Measurements from ENCODE around the gene PIP4P1. TPM values are rescaled to one million over a fixed set of nuclear protein-coding genes. Genes with fewer than 3 reads are reported as not detected.

The PIP4P1 gene
- total and polyA plus RNA-seq, 2 of the 8 experiments (the other 6 are each of a cell fraction or from before 2014, with no cell fraction given): 29.5 to 60.0 TPM

- H4K20me1 ChIP-seq (replicated peaks in 1 of 2; ENCODE audit: control insufficient read depth in 1 of 2, insufficient read depth in 2 of 2, low read length in 2 of 2): no peaks in the 10 kb centered on the region
- H3K27ac ChIP-seq (ENCODE audit: low read depth, low read length): no peak overlapping the region
- H3K79me2 ChIP-seq (ENCODE audit: control insufficient read depth in 1 of 2, insufficient read depth in 2 of 2, low read length in 2 of 2): no peaks in the 10 kb centered on the region
- no peak overlapping the region for H2BK12ac ChIP-seq (ENCODE audit: low read depth, low read length)
- peaks cover 0 to 4% (median 3%) of the 10 kb centered on the region in 4 experiments; a peak in 3 of 7 replicates for H3K4me1 ChIP-seq (replicated peaks in 1 of 4; ENCODE audit: control insufficient read depth in 3 of 4, insufficient read depth in 4 of 4, low read length in 3 of 4)
- H3K18ac ChIP-seq (ENCODE audit: extremely low read depth, low read length): no peak overlapping the region
- no peak overlapping the region for H3K4me2 ChIP-seq (ENCODE audit: insufficient read depth in 1 of 2, low read depth in 2 of 2, low read length in 2 of 2)
- H3K9ac ChIP-seq (replicated peaks in 1 of 4; ENCODE audit: extremely low read depth in 1 of 4, low read depth in 3 of 4, low read length in 3 of 4): no peak overlapping the region
- H2BK120ac ChIP-seq (replicated peaks; ENCODE audit: low read depth, low read length): no peak overlapping the region
- H2BK15ac ChIP-seq (ENCODE audit: low read length): 0 out of 2 replicates have a peak overlapping the region, but pooled peaks have one; percentile 18
- no peak overlapping the region for H3K4me3 ChIP-seq (ENCODE audit: extremely low read depth in 1 of 4, insufficient read depth in 2 of 4, low read depth in 3 of 4, low read length in 4 of 4)
- DNase-seq (ENCODE audit: low read depth in 1 of 2, low spot score in 2 of 2) (no peak), FAIRE-seq (no peak)
- H4K91ac ChIP-seq (replicated peaks; ENCODE audit: insufficient read length, low read length): no peak overlapping the region
- H3K79me1 ChIP-seq (ENCODE audit: low read depth, low read length): no peaks in the 10 kb centered on the region
- peak overlapping the region; percentile 26; the same call in 1 of the 2 replicates for H2BK5ac ChIP-seq (ENCODE audit: low read depth, low read length)
- H3K36me3 ChIP-seq (ENCODE audit: control insufficient read depth in 2 of 4, insufficient read depth in 4 of 4, low read length in 3 of 4): no peaks in the 10 kb centered on the region
- H3K56ac ChIP-seq (replicated peaks; ENCODE audit: insufficient read length, low read depth, low read length): no peak overlapping the region
- CTCF ChIA-PET (ENCODE audit: partially characterized antibody): interaction anchor here (1.3 to 1.7 kb wide), 5 partner anchors 8 to 74 kb away, joined by 3 to 6 read pairs (median 3); no protein-coding TSS in a partner anchor
- WGBS, 2 experiments (ENCODE audit: extremely low coverage in 1 of 2, insufficient coverage in 1 of 2, insufficient read length in 1 of 2, insufficient replicate concordance in 2 of 2, low coverage in 1 of 2, low lambda C conversion rate in 2 of 2, missing lambda C conversion rate in 1 of 2): 95% methylated on average over 30 of the region's 30 CpGs; no CpG with 5 or more reads in 1 of the 2 experiments
- no peak overlapping the region for H3K23ac ChIP-seq (ENCODE audit: insufficient read length)
- no peak overlapping the region for H2AK5ac ChIP-seq (ENCODE audit: low read depth, low read length)
- H2AFZ ChIP-seq (ENCODE audit: low read length): no peak overlapping the region
- no peak overlapping the region for H3K4ac ChIP-seq (replicated peaks; ENCODE audit: insufficient read length, low read depth, low read length)
- H4K8ac ChIP-seq (ENCODE audit: extremely low read depth, insufficient read depth, low read length): 0 out of 2 replicates have a peak overlapping the region, but pooled peaks have one; percentile 3
- no peaks in the 10 kb centered on the region for H3K9me3 ChIP-seq (ENCODE audit: insufficient read depth in 2 of 2, low read depth in 1 of 2, low read length in 1 of 2)
- POLR2A ChIA-PET (ENCODE audit: partially characterized antibody): interaction anchor here (0.6 to 0.8 kb wide), 2 partner anchors 12 to 39 kb away, joined by 3 read pairs; partner anchors contain the start of gene PNP
- H3K27me3 ChIP-seq (replicated peaks in 1 of 4; ENCODE audit: control insufficient read depth in 3 of 4, extremely low read depth in 1 of 4, insufficient read depth in 3 of 4, low read length in 3 of 4): peaks cover 0 to 7% (median 5%) of the 10 kb centered on the region in 4 experiments; a peak in 4 of 7 replicates
- H2BK20ac ChIP-seq (ENCODE audit: low read length): no peak overlapping the region
- H3K23me2 ChIP-seq (ENCODE audit: low read depth, low read length): peaks cover 1% of the 10 kb centered on the region; the same call in 1 of the 2 replicates
- H3K14ac ChIP-seq (ENCODE audit: insufficient read length): no peak overlapping the region
- H4K5ac ChIP-seq (ENCODE audit: insufficient read length, low read depth, low read length): no peak overlapping the region
- TF ChIP-seq EZH2 (IDR thresholded peaks at IDR 0.05; ENCODE audit: low read depth, low read length, severe bottlenecking): no peak
- no peak for TF ChIP-seq JUND (IDR thresholded peaks at IDR 0.05; ENCODE audit: low read length)
- TF ChIP-seq RNF2 (IDR thresholded peaks at IDR 0.05; ENCODE audit: borderline replicate concordance, low read depth, low read length, missing control alignments, poor library complexity, severe bottlenecking): no peak
- TF ChIP-seq TAF1 (IDR thresholded peaks at IDR 0.05; ENCODE audit: low read depth, low read length): no peak
- no peak for TF ChIP-seq JUN (IDR thresholded peaks at IDR 0.05; ENCODE audit: low read depth, low read length)
- TF ChIP-seq, protein P1, sequence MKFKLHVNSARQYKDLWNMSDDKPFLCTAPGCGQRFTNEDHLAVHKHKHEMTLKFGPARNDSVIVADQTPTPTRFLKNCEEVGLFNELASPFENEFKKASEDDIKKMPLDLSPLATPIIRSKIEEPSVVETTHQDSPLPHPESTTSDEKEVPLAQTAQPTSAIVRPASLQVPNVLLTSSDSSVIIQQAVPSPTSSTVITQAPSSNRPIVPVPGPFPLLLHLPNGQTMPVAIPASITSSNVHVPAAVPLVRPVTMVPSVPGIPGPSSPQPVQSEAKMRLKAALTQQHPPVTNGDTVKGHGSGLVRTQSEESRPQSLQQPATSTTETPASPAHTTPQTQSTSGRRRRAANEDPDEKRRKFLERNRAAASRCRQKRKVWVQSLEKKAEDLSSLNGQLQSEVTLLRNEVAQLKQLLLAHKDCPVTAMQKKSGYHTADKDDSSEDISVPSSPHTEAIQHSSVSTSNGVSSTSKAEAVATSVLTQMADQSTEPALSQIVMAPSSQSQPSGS (IDR thresholded peaks at IDR 0.05; ENCODE audit: low read length): no peak
- no peak for TF ChIP-seq MAFK (IDR thresholded peaks at IDR 0.05; ENCODE audit: low read depth, low read length)
- no peak for TF ChIP-seq RFX5 (IDR thresholded peaks at IDR 0.05; ENCODE audit: borderline replicate concordance, low read depth, low read length)
- TF ChIP-seq SP4 (IDR thresholded peaks at IDR 0.05; ENCODE audit: low read length): no peak
Measured at GRCh38 chr14:20429801-20430669, 31.2 kb downstream of the PIP4P1 start.
